LNCAP (cell line): ENCODE data around the gene PAEP.

ENCODE experiments used
- CTCF ChIP-seq: fragments of 450-650 bp; IDR thresholded peaks from 2 replicates; pipeline ENCODE4 v1.5.1; 2017; ENCODE audit warnings: mild to moderate bottlenecking

The PAEP gene

GRCh38 chr9:135561391-135562234, at the start of gene PAEP:
Gene PAEP, plus strand, starts transcription at chr9:135561756.
- TF ChIP-seq CTCF: no peak

GRCh38 chr9:135512241-135512603, 49.3 kb upstream of the PAEP start:
- no peak for TF ChIP-seq CTCF

- TF ChIP-seq CTCF: no peak
Measured at GRCh38 chr9:135512904-135513303, 48.7 kb upstream of the PAEP start.

- no peak for TF ChIP-seq CTCF
Measured at GRCh38 chr9:135513351-135513846, 48.2 kb upstream of the PAEP start.

- no peak for TF ChIP-seq CTCF
Measured at GRCh38 chr9:135514342-135515082, 47.0 kb upstream of the PAEP start.

- TF ChIP-seq CTCF: no peak
Measured at GRCh38 chr9:135515083-135515951, 46.2 kb upstream of the PAEP start.
